AG04450 (cell line): ENCODE measurements around the gene CRACR2B. TPM values are rescaled to one million over a fixed set of nuclear protein-coding genes. Genes with fewer than 3 reads are reported as not detected.

Source experiments
- CTCF ChIA-PET: fragments of 300-600, 350-600 bp; formaldehyde crosslinking; extraction: SDS; loops from one replicate; lab custom pipeline; 2022; ENCODE audit warnings: antibody characterized with exemption, inconsistent platforms; lab: Charles Lee
- POLR2A ChIA-PET: fragments of 350-600 bp; formaldehyde crosslinking; extraction: SDS; loops from one replicate; lab custom pipeline; 2021; ENCODE audit warnings: antibody characterized with exemption, inconsistent platforms; lab: Yijun Ruan, JAX
- DNase-seq: peaks from one replicate; pipeline ENCODE4 v3.0.0-alpha.2; 2011; ENCODE audit warnings: low read depth, low spot score
- H3K27ac ChIP-seq: one replicate; pipeline ENCODE4 v1.5.1; 2012; ENCODE audit warnings: low read depth, low read length, control low read depth
- H3K27me3 ChIP-seq: one replicate; pipeline ENCODE4 v1.6.0; 2012; ENCODE audit warnings: low read length; ENCODE audit not compliant: control insufficient read depth, insufficient read depth
- H3K4me3 ChIP-seq: 2 replicates; pipeline ENCODE4 v1.5.1; 2011; ENCODE audit warnings: mild to moderate bottlenecking, low read depth, low read length, control low read depth
- H3K9me3 ChIP-seq: 2 replicates; pipeline ENCODE4 v1.5.1; 2012; ENCODE audit warnings: low read length; ENCODE audit not compliant: control insufficient read depth, insufficient read depth
- polyA plus RNA-seq: library from polyadenylated mRNA; depleted of rRNA; stranded (reverse); fragments of >200 nt; gene quantifications from 2 replicates; pipeline ENCODE4 v1.2.3, GENCODE V29; 2011
- TF ChIP-seq, protein P1 (sequence below): IDR thresholded peaks from 2 replicates; pipeline ENCODE4 v1.5.1; 2011; ENCODE audit warnings: low read depth, low read length, control low read depth, inconsistent platforms

The CRACR2B gene
- polyA plus RNA-seq, 1 experiment, result 0.26 TPM

DNA sequence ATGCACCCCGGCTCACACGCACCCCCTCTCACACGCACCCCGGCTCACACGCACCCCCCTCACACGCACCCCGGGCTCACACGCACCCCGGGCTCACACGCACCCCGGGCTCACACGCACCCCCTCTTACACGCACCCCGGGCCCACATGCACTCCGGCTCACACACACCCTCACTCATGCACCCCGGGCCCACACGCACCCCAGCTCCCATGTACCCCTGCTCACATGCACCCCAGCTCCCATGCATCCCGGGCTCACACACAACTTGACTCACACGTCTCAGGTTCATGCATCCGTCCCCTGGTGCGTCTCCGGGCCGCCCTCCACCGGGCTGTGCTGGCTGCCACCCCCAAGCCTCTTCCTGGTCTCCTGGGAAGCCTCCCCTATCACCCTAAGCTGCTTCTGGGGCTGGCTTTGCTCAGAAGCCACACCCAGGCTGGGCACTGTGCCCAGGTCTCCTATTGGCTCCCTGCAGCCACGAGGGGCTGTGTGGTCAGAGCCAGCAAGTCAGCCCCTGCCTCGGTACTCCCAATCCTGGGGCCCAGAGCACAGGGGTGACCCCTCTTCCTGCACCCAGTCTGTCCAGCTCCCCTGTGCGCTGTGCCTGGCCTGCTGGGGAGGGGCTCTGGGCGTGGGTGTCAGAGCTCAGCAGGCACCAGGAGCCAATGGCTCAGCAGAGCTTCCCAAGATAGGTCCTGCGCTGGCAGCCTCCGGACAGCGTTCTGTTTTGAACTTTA, 31.8 kb downstream of the CRACR2B start:
- Histone ChIP-seq H3K27me3 (no peaks in the 10 kb centered on the region), H3K9me3 (no peaks in the 10 kb centered on the region; the same call in 1 of the 2 replicates), H3K27ac (peak overlapping the region; percentile 31), H3K4me3 (peak overlapping the region; percentile 47)
- ChIA-PET CTCF (interaction anchor here (1.2 kb wide), 1 partner anchor 11 kb away, joined by 4 read pairs; no protein-coding TSS in a partner anchor), POLR2A (interaction anchor here (0.6 to 2.3 kb wide), 6 partner anchors 12 to 40 kb away, joined by 4 to 15 read pairs (median 6); partner anchors contain the start of gene PNPLA2)
- DNase-seq, result peak; percentile 75
- TF ChIP-seq, protein P1, sequence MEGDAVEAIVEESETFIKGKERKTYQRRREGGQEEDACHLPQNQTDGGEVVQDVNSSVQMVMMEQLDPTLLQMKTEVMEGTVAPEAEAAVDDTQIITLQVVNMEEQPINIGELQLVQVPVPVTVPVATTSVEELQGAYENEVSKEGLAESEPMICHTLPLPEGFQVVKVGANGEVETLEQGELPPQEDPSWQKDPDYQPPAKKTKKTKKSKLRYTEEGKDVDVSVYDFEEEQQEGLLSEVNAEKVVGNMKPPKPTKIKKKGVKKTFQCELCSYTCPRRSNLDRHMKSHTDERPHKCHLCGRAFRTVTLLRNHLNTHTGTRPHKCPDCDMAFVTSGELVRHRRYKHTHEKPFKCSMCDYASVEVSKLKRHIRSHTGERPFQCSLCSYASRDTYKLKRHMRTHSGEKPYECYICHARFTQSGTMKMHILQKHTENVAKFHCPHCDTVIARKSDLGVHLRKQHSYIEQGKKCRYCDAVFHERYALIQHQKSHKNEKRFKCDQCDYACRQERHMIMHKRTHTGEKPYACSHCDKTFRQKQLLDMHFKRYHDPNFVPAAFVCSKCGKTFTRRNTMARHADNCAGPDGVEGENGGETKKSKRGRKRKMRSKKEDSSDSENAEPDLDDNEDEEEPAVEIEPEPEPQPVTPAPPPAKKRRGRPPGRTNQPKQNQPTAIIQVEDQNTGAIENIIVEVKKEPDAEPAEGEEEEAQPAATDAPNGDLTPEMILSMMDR, result no peak

DNA sequence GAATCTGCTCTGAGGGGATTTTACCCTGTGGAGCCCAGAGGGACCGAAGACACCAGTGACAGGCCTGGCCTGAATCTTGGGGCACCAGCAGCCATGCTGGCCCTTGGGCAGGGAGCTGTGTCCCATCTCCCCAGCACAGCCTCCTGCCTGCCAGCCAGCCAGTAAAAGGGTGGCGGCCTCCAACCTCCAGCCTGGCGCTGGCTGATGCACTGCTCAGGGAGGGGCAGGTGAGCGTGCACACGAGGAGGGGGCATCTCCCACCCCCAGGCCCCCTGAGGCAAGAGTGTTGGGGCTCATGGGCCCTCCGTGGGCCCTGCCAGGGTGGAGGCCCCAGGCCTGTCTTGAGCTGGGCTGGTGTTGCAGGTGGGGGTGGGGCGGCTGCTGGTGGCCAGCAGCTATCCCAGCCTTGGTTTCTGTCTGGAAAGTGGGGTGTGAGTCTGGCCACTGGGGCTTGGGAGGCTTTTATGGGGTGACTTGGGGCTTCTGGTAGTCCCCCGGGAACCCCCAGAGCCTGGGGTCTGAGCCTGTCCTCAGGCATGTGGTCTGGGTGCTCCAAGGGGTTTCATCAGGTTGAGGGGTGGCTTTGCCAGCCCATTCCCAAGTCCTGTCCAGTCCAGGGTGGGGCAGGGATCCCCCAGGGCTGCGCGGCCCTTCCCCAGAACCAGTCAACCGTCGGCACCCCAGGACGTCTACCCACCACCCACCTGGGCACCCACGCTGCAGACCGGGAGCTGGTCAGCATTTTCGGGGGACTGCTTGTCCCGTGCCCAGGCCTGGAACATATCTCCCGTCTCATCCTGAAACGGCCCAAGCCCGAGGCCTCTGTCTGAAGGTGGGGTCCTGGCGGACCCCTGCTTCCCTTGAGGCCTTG, 32.8 kb downstream of the CRACR2B start:
- no peak for DNase-seq
- Histone ChIP-seq H3K27me3 (no peaks in the 10 kb centered on the region), H3K9me3 (no peaks in the 10 kb centered on the region; the same call in 1 of the 2 replicates), H3K27ac (peak overlapping the region; percentile 31), H3K4me3 (no peak overlapping the region)
- TF ChIP-seq, protein P1, result no peak
- POLR2A ChIA-PET, result interaction anchor here (0.8 to 2.3 kb wide), 5 partner anchors 12 to 41 kb away, joined by 4 to 15 read pairs (median 6); partner anchors contain the start of gene PNPLA2
- CTCF ChIA-PET, result interaction anchor here (1.2 to 1.5 kb wide), 2 partner anchors 12 to 13 kb away, joined by 4 to 8 read pairs; no protein-coding TSS in a partner anchor

DNA sequence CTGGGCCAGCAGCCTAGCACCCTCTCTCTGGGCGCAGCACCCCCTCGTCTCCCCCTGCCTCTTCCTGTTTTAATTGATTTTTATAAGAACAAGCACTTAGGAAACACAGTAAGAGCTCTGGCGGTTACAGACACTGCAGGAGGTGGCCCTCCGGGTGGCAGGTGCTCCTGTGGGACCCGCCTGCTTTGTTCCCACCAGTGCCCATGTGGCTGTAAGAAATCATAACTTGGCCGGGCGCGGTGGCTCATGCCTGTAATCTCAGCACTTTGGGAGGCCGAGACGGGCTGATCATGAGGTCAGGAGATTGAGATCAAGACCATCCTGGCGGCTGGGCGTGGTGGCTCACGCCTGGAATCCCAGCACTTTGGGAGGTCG, 33.4 kb downstream of the CRACR2B start:
- Histone ChIP-seq H3K27ac (no peak overlapping the region), H3K4me3 (no peak overlapping the region), H3K9me3 (no peaks in the 10 kb centered on the region; the same call in 1 of the 2 replicates), H3K27me3 (no peaks in the 10 kb centered on the region)
- DNase-seq, result no peak
- CTCF ChIA-PET, result interaction anchor here (1.5 kb wide), 1 partner anchor 14 kb away, joined by 8 read pairs; no protein-coding TSS in a partner anchor
- TF ChIP-seq, protein P1, result no peak
- POLR2A ChIA-PET, result no interaction called here

DNA sequence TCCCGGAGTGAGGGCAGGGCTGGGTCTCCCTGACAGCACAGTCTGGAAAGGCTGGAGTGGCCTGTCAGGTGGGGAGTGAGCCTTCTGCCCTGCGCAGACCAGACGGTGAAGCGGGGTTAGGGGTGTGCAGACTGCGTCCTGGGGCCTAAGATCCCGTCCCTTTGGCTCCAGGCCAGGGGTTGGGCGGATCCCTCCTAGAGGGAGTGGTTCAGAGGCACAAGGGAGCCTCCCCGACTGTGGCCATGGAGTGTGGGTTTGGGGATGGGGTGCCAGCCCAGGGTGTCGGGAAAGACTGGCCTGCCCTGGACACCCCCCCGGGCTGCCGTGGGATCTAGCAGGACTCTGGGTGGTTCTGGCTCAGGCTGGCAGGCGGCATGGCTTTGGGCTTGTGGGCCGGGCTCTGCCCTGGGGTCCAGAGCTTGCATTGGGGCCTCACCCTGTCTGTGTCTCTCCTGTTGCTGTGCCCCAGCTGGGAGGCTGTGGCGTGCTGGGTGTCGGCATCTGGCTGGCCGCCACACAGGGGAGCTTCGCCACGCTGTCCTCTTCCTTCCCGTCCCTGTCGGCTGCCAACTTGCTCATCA, 34.5 kb downstream of the CRACR2B start:
- Histone ChIP-seq H3K27me3 (no peaks in the 10 kb centered on the region), H3K9me3 (no peaks in the 10 kb centered on the region; the same call in 1 of the 2 replicates), H3K4me3 (no peak overlapping the region), H3K27ac (no peak overlapping the region)
- CTCF ChIA-PET, result interaction anchor here (1.5 kb wide), 1 partner anchor 15 kb away, joined by 8 read pairs; no protein-coding TSS in a partner anchor
- POLR2A ChIA-PET, result no interaction called here
- DNase-seq, result no peak
- TF ChIP-seq, protein P1, result no peak
